Karpas-422 (cell line): ENCODE measurements around the gene FAM47A. TPM values are rescaled to one million over a fixed set of nuclear protein-coding genes. Genes with fewer than 3 reads are reported as not detected.

Experiments
- DNase-seq: peaks from one replicate; pipeline ENCODE4 v3.0.0-alpha.2; 2015
- H2AFZ ChIP-seq: fragments of 200-600 bp; sonication (generic); 2 replicates; pipeline ENCODE4 v1.6.1; 2014; ENCODE audit warnings: antibody characterized with exemption, low read length, mixed read lengths
- H3K27ac ChIP-seq: fragments of 200-600 bp; sonication (generic); 2 replicates; pipeline ENCODE4 v1.5.1; 2014; ENCODE audit warnings: mild to moderate bottlenecking, low read length, moderate library complexity
- H3K27me3 ChIP-seq: fragments of 200-600 bp; sonication (generic); 2 replicates; pipeline ENCODE4 v1.6.1; 2014; ENCODE audit warnings: low read length, mixed read lengths
- H3K36me3 ChIP-seq: fragments of 200-600 bp; sonication (generic); 2 replicates; pipeline ENCODE4 v1.6.1; 2014; ENCODE audit warnings: low read length, mixed read lengths; ENCODE audit not compliant: insufficient read depth
- H3K4me1 ChIP-seq: fragments of 200-600 bp; sonication (generic); 2 replicates; pipeline ENCODE4 v1.6.1; 2014; ENCODE audit warnings: mild to moderate bottlenecking, low read length, mixed read lengths
- H3K4me2 ChIP-seq: fragments of 200-600 bp; sonication (generic); 2 replicates; pipeline ENCODE4 v1.6.1; 2014; ENCODE audit warnings: low read length, low read depth, mild to moderate bottlenecking; ENCODE audit not compliant: poor library complexity, severe bottlenecking
- H3K4me3 ChIP-seq: fragments of 200-600 bp; sonication (generic); 2 replicates; pipeline ENCODE4 v1.5.1; 2014; ENCODE audit warnings: mild to moderate bottlenecking, antibody characterized with exemption, low read length, mixed read lengths
- H3K79me2 ChIP-seq: fragments of 200-600 bp; sonication (generic); 2 replicates; pipeline ENCODE4 v1.6.1; 2014; ENCODE audit warnings: mild to moderate bottlenecking, low read length, mixed read lengths
- H3K9ac ChIP-seq: fragments of 200-600 bp; sonication (generic); 2 replicates; pipeline ENCODE4 v1.6.0; 2014; ENCODE audit warnings: low read length
- H3K9me2 ChIP-seq: fragments of 200-600 bp; sonication (generic), shearing (Covaris generic); replicated peaks from 2 replicates; pipeline ENCODE4 v1.6.0; 2014; ENCODE audit warnings: mild to moderate bottlenecking, low read length, moderate library complexity; ENCODE audit not compliant: insufficient read depth
- H3K9me3 ChIP-seq: fragments of 300-700, 200-600 bp; sonication (generic); 2 replicates; pipeline ENCODE4 v1.6.1; 2014; ENCODE audit warnings: low read length, mixed read lengths
- H4K20me1 ChIP-seq: fragments of 200-600 bp; sonication (generic); 2 replicates; pipeline ENCODE4 v1.6.1; 2014; ENCODE audit warnings: mild to moderate bottlenecking, antibody characterized with exemption, low read length, low read depth; ENCODE audit not compliant: insufficient read depth
- total RNA-seq: library from RNA; depleted of rRNA; stranded (reverse); fragments of >200 nt; shearing (Covaris generic); gene quantifications from 2 replicates; pipeline ENCODE4 v1.2.3, GENCODE V29; 2014; ENCODE audit warnings: low replicate concordance; rRNA removed

The FAM47A gene
- not detected in 2 replicates for total RNA-seq

- Histone ChIP-seq H2AFZ (no peak within 1 kb of the TSS), H3K36me3 (no peaks in the 10 kb centered on the region), H3K9ac (no peak within 1 kb of the TSS), H3K4me1 (no peaks in the 10 kb centered on the region), H3K9me3 (peaks cover 11% of the 10 kb centered on the region; the same call in 1 of the 2 replicates), H3K27ac (no peak within 1 kb of the TSS), H3K4me3 (no peak within 1 kb of the TSS), H3K4me2 (no peak within 1 kb of the TSS), H4K20me1 (no peaks in the 10 kb centered on the region), H3K27me3 (no peaks in the 10 kb centered on the region), H3K79me2 (no peaks in the 10 kb centered on the region), H3K9me2 (no peaks in the 10 kb centered on the region)
- no peak for DNase-seq
These were observed at the start of gene FAM47A for GRCh38 chrX:34132028-34132427. Gene FAM47A (minus strand): TSS chrX:34132314. CDS start chrX:34132278, 36 bp downstream.

- Histone ChIP-seq H3K4me1 (no peaks in the 10 kb centered on the region), H3K27me3 (no peaks in the 10 kb centered on the region)
These were observed 15.2 kb upstream of the FAM47A start for GRCh38 chrX:34147345-34147744.

GRCh38 chrX:34146906-34147305 is 14.8 kb upstream of the FAM47A start:
- no peak overlapping the region for H3K27ac ChIP-seq
- H3K27me3 ChIP-seq: no peaks in the 10 kb centered on the region
- H2AFZ ChIP-seq: no peak overlapping the region
- H3K9ac ChIP-seq: no peak overlapping the region
- no peak overlapping the region for H3K4me2 ChIP-seq
- peaks cover 18% of the 10 kb centered on the region for H3K9me3 ChIP-seq
- no peaks in the 10 kb centered on the region for H3K79me2 ChIP-seq
- no peak for DNase-seq
- H4K20me1 ChIP-seq: no peaks in the 10 kb centered on the region
- no peaks in the 10 kb centered on the region for H3K9me2 ChIP-seq
- no peak overlapping the region for H3K4me3 ChIP-seq
- H3K4me1 ChIP-seq: no peaks in the 10 kb centered on the region
- no peaks in the 10 kb centered on the region for H3K36me3 ChIP-seq

More at GRCh38 chrX:34147345-34147744, 15.2 kb upstream of the FAM47A start:
- Histone ChIP-seq H3K9me2 (no peaks in the 10 kb centered on the region), H4K20me1 (no peaks in the 10 kb centered on the region), H3K27ac (no peak overlapping the region), H3K79me2 (no peaks in the 10 kb centered on the region), H3K36me3 (no peaks in the 10 kb centered on the region), H3K4me2 (no peak overlapping the region), H3K9me3 (peaks cover 18% of the 10 kb centered on the region), H3K9ac (no peak overlapping the region), H3K4me3 (no peak overlapping the region), H2AFZ (no peak overlapping the region)
- DNase-seq: no peak

- H4K20me1 ChIP-seq: no peaks in the 10 kb centered on the region
- H3K9me2 ChIP-seq: peaks cover 3% of the 10 kb centered on the region; the same call in 1 of the 2 replicates
These were observed 12.1 kb upstream of the FAM47A start for GRCh38 chrX:34144246-34144645.

GRCh38 chrX:34140816-34141215 is 8.7 kb upstream of the FAM47A start:
- no peaks in the 10 kb centered on the region for H3K27me3 ChIP-seq
- H3K4me2 ChIP-seq: no peak overlapping the region
- DNase-seq: no peak
- H2AFZ ChIP-seq: no peak overlapping the region
- no peaks in the 10 kb centered on the region for H3K36me3 ChIP-seq
- H3K4me3 ChIP-seq: no peak overlapping the region
- H3K9ac ChIP-seq: no peak overlapping the region
- no peaks in the 10 kb centered on the region for H3K4me1 ChIP-seq
- no peak overlapping the region for H3K27ac ChIP-seq
- H4K20me1 ChIP-seq: no peaks in the 10 kb centered on the region
- peaks cover 8% of the 10 kb centered on the region; the same call in 1 of the 2 replicates for H3K9me3 ChIP-seq
- H3K79me2 ChIP-seq: no peaks in the 10 kb centered on the region
- H3K9me2 ChIP-seq: peaks cover 4% of the 10 kb centered on the region; the same call in 1 of the 2 replicates

More at GRCh38 chrX:34144246-34144645, 12.1 kb upstream of the FAM47A start:
- Histone ChIP-seq H3K4me2 (no peak overlapping the region), H3K4me3 (no peak overlapping the region), H3K9ac (no peak overlapping the region), H2AFZ (no peak overlapping the region), H3K36me3 (no peaks in the 10 kb centered on the region), H3K27me3 (no peaks in the 10 kb centered on the region), H3K79me2 (no peaks in the 10 kb centered on the region), H3K27ac (no peak overlapping the region), H3K9me3 (peaks cover 12% of the 10 kb centered on the region), H3K4me1 (no peaks in the 10 kb centered on the region)
- no peak for DNase-seq

GRCh38 chrX:34130980-34131744 is 952 bp downstream of the FAM47A start:
- H3K27me3 ChIP-seq: no peaks in the 10 kb centered on the region
- no peaks in the 10 kb centered on the region for H3K36me3 ChIP-seq
- no peak overlapping the region for H2AFZ ChIP-seq
- no peak overlapping the region for H3K4me2 ChIP-seq
- no peaks in the 10 kb centered on the region for H3K9me2 ChIP-seq
- no peak overlapping the region for H3K9ac ChIP-seq
- no peak for DNase-seq
- no peaks in the 10 kb centered on the region for H3K4me1 ChIP-seq
- no peak overlapping the region for H3K4me3 ChIP-seq
- peaks cover 14% of the 10 kb centered on the region; the same call in 1 of the 2 replicates for H3K9me3 ChIP-seq
- no peaks in the 10 kb centered on the region for H4K20me1 ChIP-seq
- no peaks in the 10 kb centered on the region for H3K79me2 ChIP-seq
- no peak overlapping the region for H3K27ac ChIP-seq

GRCh38 chrX:34130501-34130900 is 1.6 kb downstream of the FAM47A start:
- Histone ChIP-seq H3K27me3 (no peaks in the 10 kb centered on the region), H3K9me3 (peaks cover 14% of the 10 kb centered on the region; the same call in 1 of the 2 replicates), H3K4me1 (no peaks in the 10 kb centered on the region), H3K9me2 (no peaks in the 10 kb centered on the region), H3K27ac (no peak overlapping the region), H3K36me3 (no peaks in the 10 kb centered on the region), H3K4me2 (no peak overlapping the region), H3K79me2 (no peaks in the 10 kb centered on the region), H4K20me1 (no peaks in the 10 kb centered on the region), H3K4me3 (no peak overlapping the region), H3K9ac (no peak overlapping the region), H2AFZ (no peak overlapping the region)
- no peak for DNase-seq

- H4K20me1 ChIP-seq: no peaks in the 10 kb centered on the region
- no peak overlapping the region for H3K4me2 ChIP-seq
- H3K9me3 ChIP-seq: peaks cover 9% of the 10 kb centered on the region; the same call in 1 of the 2 replicates
- no peak overlapping the region for H3K27ac ChIP-seq
- H3K4me1 ChIP-seq: no peaks in the 10 kb centered on the region
- no peak overlapping the region for H2AFZ ChIP-seq
- no peak for DNase-seq
- no peaks in the 10 kb centered on the region for H3K36me3 ChIP-seq
- H3K9me2 ChIP-seq: no peaks in the 10 kb centered on the region
- no peak overlapping the region for H3K4me3 ChIP-seq
- no peaks in the 10 kb centered on the region for H3K79me2 ChIP-seq
- no peaks in the 10 kb centered on the region for H3K27me3 ChIP-seq
- no peak overlapping the region for H3K9ac ChIP-seq
These were observed 6.1 kb downstream of the FAM47A start for GRCh38 chrX:34126011-34126410.
